IMR-90 (cell line): ENCODE data around the gene NR1I2.

Experiments
- BHLHE40 ChIP-seq: fragments of 150-350 bp; IDR thresholded peaks from 2 replicates; pipeline ENCODE4 v1.6.1; 2016; ENCODE audit warnings: mild to moderate bottlenecking, low read depth, low read length
- CEBPB ChIP-seq: IDR thresholded peaks from 2 replicates; pipeline ENCODE4 v1.6.1; 2012; ENCODE audit warnings: low read depth, low read length, improper control_type of control experiment
- CTCF ChIP-seq: conservative IDR thresholded peaks from 2 replicates; pipeline ENCODE4 v1.5.1; 2012; ENCODE audit warnings: mild to moderate bottlenecking, low read depth, low read length, improper control_type of control experiment
- MXI1 ChIP-seq: IDR thresholded peaks from 2 replicates; pipeline ENCODE4 v1.6.1; 2012; ENCODE audit warnings: low read depth, mild to moderate bottlenecking, low read length, moderate library complexity, borderline replicate concordance
- POLR2A ChIP-seq: IDR thresholded peaks from 2 replicates; pipeline ENCODE4 v1.6.1; 2012; ENCODE audit warnings: mild to moderate bottlenecking, low read depth, low read length
- RCOR1 ChIP-seq: IDR thresholded peaks from 2 replicates; pipeline ENCODE4 v1.6.1; 2012; ENCODE audit warnings: mild to moderate bottlenecking, low read length, improper control_type of control experiment; ENCODE audit not compliant: insufficient replicate concordance
- SMC3 ChIP-seq: fragments of 150-350 bp; IDR thresholded peaks from 2 replicates; pipeline ENCODE4 v1.6.1; 2016; ENCODE audit warnings: low read depth, mild to moderate bottlenecking, antibody characterized with exemption, low read length, moderate library complexity
- USF2 ChIP-seq: fragments of 150-350 bp; IDR thresholded peaks from 2 replicates; pipeline ENCODE4 v1.6.1; 2017; ENCODE audit warnings: mild to moderate bottlenecking, antibody characterized with exemption, low read length, low read depth

- TF ChIP-seq CTCF: no peak
- no peak for TF ChIP-seq RCOR1
- TF ChIP-seq BHLHE40: no peak
- TF ChIP-seq POLR2A: no peak
- no peak for TF ChIP-seq MXI1
- no peak for TF ChIP-seq SMC3
- TF ChIP-seq CEBPB: no peak
- TF ChIP-seq USF2: no peak
These were observed 8.5 kb downstream of the NR1I2 start for GRCh38 chr3:119790369-119790768.
